NCI-H146 treated with DMSO at 0.1 percent for 48 hours (cell line): Measurements from ENCODE around the gene SMTNL2.
"Not testable (repeated sequence)": the region's sequence is repeated elsewhere in the genome, so short reads cannot be mapped to it uniquely, and the experiment has no call there.

Source experiments
- DNase-seq: peaks from one replicate; lab custom pipeline; 2025; ENCODE audit not compliant: unreplicated experiment; lab: John Stamatoyannopoulos, UW

SMTNL2 gene

GRCh38 chr17:4631431-4631830 is 47.1 kb downstream of the SMTNL2 start:
- no peak for DNase-seq

- no peak for DNase-seq
Measured at GRCh38 chr17:4631836-4632580, 47.7 kb downstream of the SMTNL2 start.

- no peak for DNase-seq
Measured at GRCh38 chr17:4632581-4632920, 48.2 kb downstream of the SMTNL2 start.

- no peak for DNase-seq
Measured at GRCh38 chr17:4633643-4634042, 49.3 kb downstream of the SMTNL2 start.

- DNase-seq: no peak
Measured at GRCh38 chr17:4634976-4635375, 50.6 kb downstream of the SMTNL2 start.

- DNase-seq: no peak
Measured at GRCh38 chr17:4635823-4636375, 51.6 kb downstream of the SMTNL2 start.

GRCh38 chr17:4636474-4637100 is 52.3 kb downstream of the SMTNL2 start:
- no peak for DNase-seq

- not testable (repeated sequence) for DNase-seq
Measured at GRCh38 chr17:4638766-4639165, 54.4 kb downstream of the SMTNL2 start.

- peak; percentile 10 for DNase-seq
Measured at GRCh38 chr17:4639301-4640059, 55.2 kb downstream of the SMTNL2 start.

- not testable (repeated sequence) for DNase-seq
Measured at GRCh38 chr17:4640569-4641188, 56.4 kb downstream of the SMTNL2 start.

GRCh38 chr17:4641297-4642195 is 57.2 kb downstream of the SMTNL2 start, which contains the start of gene ALOX15:
Gene ALOX15 (minus strand): TSS chr17:4641678. CDS start chr17:4641651, 27 bp downstream.
- no peak for DNase-seq

GRCh38 chr17:4642286-4642685 is 58.0 kb downstream of the SMTNL2 start:
- no peak for DNase-seq

GRCh38 chr17:4643676-4644075 is 59.3 kb downstream of the SMTNL2 start:
- no peak for DNase-seq

GRCh38 chr17:4645642-4646041 is 61.3 kb downstream of the SMTNL2 start:
- no peak for DNase-seq

- peak; percentile 96 for DNase-seq
Measured at GRCh38 chr17:4648741-4649140, 64.4 kb downstream of the SMTNL2 start.

GRCh38 chr17:4652997-4653396 is 68.7 kb downstream of the SMTNL2 start:
- no peak for DNase-seq

GRCh38 chr17:4655933-4656332 is 71.6 kb downstream of the SMTNL2 start:
- DNase-seq: not testable (repeated sequence)

GRCh38 chr17:4657678-4658077 is 73.3 kb downstream of the SMTNL2 start:
- DNase-seq: no peak
